GM19099 (cell line): ENCODE measurements around the gene KLHDC7A.

Source experiments
- POLR2A ChIP-seq: IDR thresholded peaks from 3 replicates; pipeline ENCODE4 v1.6.1; 2011; ENCODE audit warnings: low read depth; ENCODE audit not compliant: insufficient read length; ENCODE audit errors: extremely low read depth

KLHDC7A gene

GRCh38 chr1:18463984-18464664, 16.6 kb upstream of the KLHDC7A start:
- TF ChIP-seq POLR2A: no peak

GRCh38 chr1:18464665-18465050, 16.1 kb upstream of the KLHDC7A start:
- TF ChIP-seq POLR2A: no peak

- no peak for TF ChIP-seq POLR2A
Observed at GRCh38 chr1:18466676-18467075, 14.1 kb upstream of the KLHDC7A start.

- no peak for TF ChIP-seq POLR2A
Observed at GRCh38 chr1:18468570-18468969, 12.2 kb upstream of the KLHDC7A start.

GRCh38 chr1:18469514-18469913, 11.2 kb upstream of the KLHDC7A start:
- no peak for TF ChIP-seq POLR2A

- no peak for TF ChIP-seq POLR2A
Observed at GRCh38 chr1:18470671-18471355, 9.9 kb upstream of the KLHDC7A start.

GRCh38 chr1:18473195-18473815, 7.4 kb upstream of the KLHDC7A start:
- TF ChIP-seq POLR2A: no peak

GRCh38 chr1:18474559-18475175, 6.1 kb upstream of the KLHDC7A start:
- no peak for TF ChIP-seq POLR2A

- TF ChIP-seq POLR2A: no peak
Observed at GRCh38 chr1:18475234-18475905, 5.4 kb upstream of the KLHDC7A start.

- TF ChIP-seq POLR2A: no peak
Observed at GRCh38 chr1:18479454-18479853, 1.3 kb upstream of the KLHDC7A start.

- TF ChIP-seq POLR2A: no peak
Observed at GRCh38 chr1:18481190-18481920, 625 bp downstream of the KLHDC7A start.

- TF ChIP-seq POLR2A: no peak
Observed at GRCh38 chr1:18481921-18482701, 1.4 kb downstream of the KLHDC7A start.

- TF ChIP-seq POLR2A: no peak
Observed at GRCh38 chr1:18482721-18483425, 2.1 kb downstream of the KLHDC7A start.
